GM23248 (cell line): ENCODE results near the gene KHDRBS2.

Source experiments
- EZH2 ChIP-seq: fragments of 200-600 bp; sonication (generic); IDR thresholded peaks from 2 replicates; pipeline ENCODE4 v1.6.1; 2018; ENCODE audit warnings: antibody characterized with exemption, mild to moderate bottlenecking; ENCODE audit not compliant: insufficient read depth, poor library complexity, severe bottlenecking
- EZH2phosphoT487 ChIP-seq: fragments of 200-600 bp; sonication (generic); IDR thresholded peaks from 2 replicates; pipeline ENCODE4 v1.6.1; 2018; ENCODE audit warnings: antibody characterized with exemption, moderate library complexity, mild to moderate bottlenecking, low read depth; ENCODE audit not compliant: insufficient read depth

- no peak for TF ChIP-seq EZH2
- TF ChIP-seq EZH2phosphoT487 = no peak
These were observed 444.1 kb downstream of the KHDRBS2 start for GRCh38 chr6:61841958-61842357.
